Hypothalamus (tissue), 51 donors: ENCODE measurements around the gene ARL6IP5.
A peak's percentile ranks its signal among the peaks of the same experiment; 100 is the strongest.

Source experiments
- DNase-seq, 51 donors: peaks; one replicate each; lab custom pipeline; 2025; lab: John Stamatoyannopoulos, UW

ARL6IP5 gene

GRCh38 chr3:69113536-69113935 is 28.8 kb downstream of the ARL6IP5 start:
- no peak for DNase-seq

GRCh38 chr3:69115731-69116130 is 31.0 kb downstream of the ARL6IP5 start:
- DNase-seq = no peak

- DNase-seq = peak in 1 of 51 donors; percentile 25
These were observed 31.4 kb downstream of the ARL6IP5 start for GRCh38 chr3:69116162-69116561.

GRCh38 chr3:69116897-69117296 is 32.2 kb downstream of the ARL6IP5 start:
- peak in 34 of 51 donors; percentile 1 to 80 (median 47) for DNase-seq

GRCh38 chr3:69118555-69118954 is 33.8 kb downstream of the ARL6IP5 start:
- no peak for DNase-seq

- no peak for DNase-seq
These were observed 34.4 kb downstream of the ARL6IP5 start for GRCh38 chr3:69119138-69119537.

GRCh38 chr3:69119681-69120080 is 34.9 kb downstream of the ARL6IP5 start:
- DNase-seq = no peak

GRCh38 chr3:69120879-69121464 is 36.2 kb downstream of the ARL6IP5 start:
- peak in 37 of 51 donors; percentile 2 to 84 (median 40) for DNase-seq

- no peak for DNase-seq
These were observed 36.8 kb downstream of the ARL6IP5 start for GRCh38 chr3:69121513-69121912.

GRCh38 chr3:69121950-69122349 is 37.2 kb downstream of the ARL6IP5 start:
- no peak for DNase-seq

- DNase-seq = no peak
These were observed 37.7 kb downstream of the ARL6IP5 start, which contains the start of gene LMOD3 for GRCh38 chr3:69122403-69122802. Gene LMOD3, minus strand, starts transcription at chr3:69122595. Its CDS starts 209 bp downstream, at chr3:69122386.

- peak in 1 of 51 donors; percentile 16 for DNase-seq
These were observed 41.5 kb downstream of the ARL6IP5 start for GRCh38 chr3:69126216-69126615.

GRCh38 chr3:69126999-69127398 is 42.3 kb downstream of the ARL6IP5 start:
- no peak for DNase-seq

GRCh38 chr3:69128509-69128908 is 43.8 kb downstream of the ARL6IP5 start:
- no peak for DNase-seq

GRCh38 chr3:69129531-69129930 is 44.8 kb downstream of the ARL6IP5 start:
- no peak for DNase-seq

GRCh38 chr3:69130689-69131088 is 46.0 kb downstream of the ARL6IP5 start:
- DNase-seq = no peak

GRCh38 chr3:69137005-69137404 is 52.3 kb downstream of the ARL6IP5 start:
- no peak for DNase-seq

- no peak for DNase-seq
These were observed 52.7 kb downstream of the ARL6IP5 start for GRCh38 chr3:69137412-69137811.

GRCh38 chr3:69141313-69141712 is 56.6 kb downstream of the ARL6IP5 start:
- no peak for DNase-seq

- DNase-seq = no peak
These were observed 57.4 kb downstream of the ARL6IP5 start for GRCh38 chr3:69142090-69142489.

- DNase-seq = no peak
These were observed 58.2 kb downstream of the ARL6IP5 start for GRCh38 chr3:69142797-69143454.

- DNase-seq = no peak
These were observed 58.9 kb downstream of the ARL6IP5 start for GRCh38 chr3:69143612-69144011.
